K562 (cell line): ENCODE measurements around the gene RAB3IP. TPM values are rescaled to one million over a fixed set of nuclear protein-coding genes. Genes with fewer than 3 reads are reported as not detected.

ENCODE experiments used
- ATAC-seq: fragments of 200-7000 bp; cut with Tn5 transposase; 3 replicates; pipeline ENCODE4 v1.9.1; 2020; ENCODE audit warnings: moderate library complexity
- Bru-seq: library from RNA; stranded (reverse); fragments of 400-500 nt; gene quantifications from one replicate; lab custom pipeline; 2021; lab: Mats Ljungman, UMichigan
- BruChase-seq, 2 experiments: library from RNA; stranded (reverse); fragments of 400-500 nt; gene quantifications; one replicate each; lab custom pipeline; 2021; lab: Mats Ljungman, UMichigan
- BruUV-seq: library from RNA; stranded (reverse); fragments of 400-500 nt; replicated peaks from 2 replicates; lab custom pipeline; 2021; lab: Mats Ljungman, UMichigan
- CTCF ChIA-PET: fragments of 300-600 bp; formaldehyde crosslinking; extraction: SDS; loops from one replicate; lab custom pipeline; 2021; ENCODE audit warnings: low intra/inter-chr PET ratio; lab: Yijun Ruan, JAX
- POLR2A ChIA-PET: fragments of 300-600, 350-650 bp; sonication (Branson Sonifier 250); formaldehyde crosslinking; extraction: SDS; loops from one replicate; lab custom pipeline; 2021; ENCODE audit warnings: antibody characterized with exemption, inconsistent platforms; lab: Yijun Ruan, JAX
- DNase-seq, 4 experiments: peaks; one replicate each; pipeline versions ENCODE4 v3.0.0 to v3.0.0-alpha.2; 2011 to 2018; ENCODE audit warnings: low spot score in 3 of 4, mixed read lengths in 3 of 4; ENCODE audit errors: extremely low read depth in 1 of 4
- FAIRE-seq: peaks from 2 replicates; lab custom pipeline; 2011; peaks lifted over from hg19 to GRCh38; lab: Jason Lieb, UNC
- H2AFZ ChIP-seq: 2 replicates; pipeline ENCODE4 v1.6.0; 2011; ENCODE audit warnings: low read depth, low read length, control low read depth, inconsistent platforms
- H3K27ac ChIP-seq: fragments of 200-600 bp; 3 replicates; pipeline ENCODE4 v1.8.0; 2011; ENCODE audit warnings: low read depth, mild to moderate bottlenecking, control low read depth, inconsistent platforms, low read length, moderate library complexity, mixed read lengths; ENCODE audit errors: extremely low read depth
- H3K27me3 ChIP-seq, 2 experiments: fragments of 300-600 bp in 1 of 2; 2 replicates in 1 of 2; 3 replicates in 1 of 2; pipeline versions ENCODE4 v1.6.0 to v1.8.0; 2011; ENCODE audit warnings: inconsistent platforms in 2 of 2, low read length in 2 of 2, mild to moderate bottlenecking in 1 of 2, mixed read lengths in 1 of 2, moderate library complexity in 1 of 2; ENCODE audit not compliant: control insufficient read depth in 2 of 2, insufficient read depth in 2 of 2
- H3K36me3 ChIP-seq: fragments of 300-600 bp; 3 replicates; pipeline ENCODE4 v1.8.0; 2011; ENCODE audit warnings: mild to moderate bottlenecking, low read length, inconsistent platforms; ENCODE audit not compliant: control insufficient read depth, insufficient read depth
- H3K4me1 ChIP-seq, 2 experiments: fragments of 200-600 bp in 1 of 2; replicated peaks in 1 of 2; 2 replicates in 1 of 2; 3 replicates in 1 of 2; pipeline versions ENCODE4 v1.5.1 to v1.8.0; 2011; ENCODE audit warnings: inconsistent platforms in 2 of 2, low read length in 2 of 2, mild to moderate bottlenecking in 1 of 2, mixed read lengths in 1 of 2, moderate library complexity in 1 of 2; ENCODE audit not compliant: control insufficient read depth in 2 of 2, insufficient read depth in 2 of 2
- H3K4me2 ChIP-seq: 2 replicates; pipeline ENCODE4 v1.6.1; 2011; ENCODE audit warnings: low read length, control low read depth, inconsistent platforms, mixed read lengths; ENCODE audit not compliant: insufficient read depth
- H3K4me3 ChIP-seq: fragments of 200-600 bp; sonication (generic), shearing (Covaris generic); 2 replicates; pipeline ENCODE4 v1.5.1; 2016; ENCODE audit warnings: control low read depth, inconsistent platforms
- H3K79me2 ChIP-seq: fragments of 200-600 bp; 3 replicates; pipeline ENCODE4 v1.8.0; 2011; ENCODE audit warnings: low read length, inconsistent platforms; ENCODE audit not compliant: control insufficient read depth, insufficient read depth
- H3K9ac ChIP-seq, 2 experiments: 2 replicates each; pipeline versions ENCODE4 v1.6.0 to v1.6.1; 2011; ENCODE audit warnings: low read depth in 2 of 2, low read length in 2 of 2, control low read depth in 1 of 2, inconsistent platforms in 1 of 2, mild to moderate bottlenecking in 1 of 2, mixed read lengths in 1 of 2; ENCODE audit not compliant: insufficient read depth in 1 of 2
- H3K9me1 ChIP-seq: one replicate; pipeline ENCODE4 v1.6.0; 2011; ENCODE audit warnings: inconsistent platforms, mild to moderate bottlenecking, low read length, moderate library complexity; ENCODE audit not compliant: control insufficient read depth, insufficient read depth
- H3K9me3 ChIP-seq: replicated peaks from 2 replicates; pipeline ENCODE4 v1.5.1; 2011; ENCODE audit warnings: low read depth, low read length, inconsistent platforms; ENCODE audit not compliant: control insufficient read depth, insufficient read depth
- H4K20me1 ChIP-seq: replicated peaks from 2 replicates; pipeline ENCODE4 v1.6.1; 2011; ENCODE audit warnings: low read length, inconsistent platforms, mixed read lengths; ENCODE audit not compliant: control insufficient read depth, insufficient read depth
- FOXP1 ChIP-seq: sonication (generic); formaldehyde crosslinking; IDR thresholded peaks from 2 replicates; pipeline ENCODE4 v1.8.0; 2022; ENCODE audit warnings: mild to moderate bottlenecking, missing genetic modification reagents
- HMGN3 ChIP-seq: IDR thresholded peaks from 2 replicates; pipeline ENCODE4 v1.6.1; 2011; ENCODE audit warnings: borderline replicate concordance, low read depth, mild to moderate bottlenecking, mixed read lengths, low read length; ENCODE audit not compliant: insufficient read length; ENCODE audit errors: extremely low read depth
- NKRF ChIP-seq: fragments of 450-650 bp; IDR thresholded peaks from 2 replicates; pipeline ENCODE4 v1.6.1; 2016; ENCODE audit warnings: borderline replicate concordance
- NR1H2 ChIP-seq: sonication (generic); formaldehyde crosslinking; IDR thresholded peaks from 2 replicates; pipeline ENCODE4 v1.4.0; 2020; ENCODE audit warnings: mild to moderate bottlenecking, missing genetic modification reagents
- PTRF ChIP-seq: fragments of 450-650 bp; IDR thresholded peaks from 2 replicates; pipeline ENCODE4 v1.6.1; 2016; ENCODE audit warnings: mild to moderate bottlenecking, missing genetic modification characterization, missing compliant biosample characterization
- TAF1 ChIP-seq: IDR thresholded peaks from 2 replicates; pipeline ENCODE4 v1.6.1; 2011; ENCODE audit warnings: mild to moderate bottlenecking, low read length, moderate library complexity; ENCODE audit not compliant: insufficient read depth, control insufficient read depth, severe bottlenecking; ENCODE audit errors: extremely low read depth
- WGBS: fragments of 100-300 bp; shearing (Covaris generic); methylation state at CpG from one replicate; pipeline ENCODE4 v1.1.6; 2016; ENCODE audit warnings: low coverage, mixed read lengths; ENCODE audit not compliant: insufficient coverage; ENCODE audit errors: missing lambda C conversion rate; 5-methylcytosine and 5-hydroxymethylcytosine counted together
- in situ Hi-C: fragments of 300-500 bp; cut with MboI; formaldehyde crosslinking; loops from 4 replicates; pipeline ENCODE4 v1.15.0; 2018; ENCODE audit warnings: inconsistent platforms, mixed read lengths
- intact Hi-C: fragments of 100-400 bp; cut with micrococcal nuclease; formaldehyde crosslinking; loops from 2 replicates; pipeline ENCODE4 v1.14.2; 2022
- long read RNA-seq, 3 experiments: library from polyadenylated mRNA in 2 of 3; library from RNA in 1 of 3; unstranded in 2 of 3; stranded (forward) in 1 of 3; transcript quantifications; one replicate each; pipeline ENCODE4 v2.0.0, GENCODE V29; 2019 to 2022
- polyA minus RNA-seq, 3 experiments: library from RNA; depleted of rRNA, polyadenylated mRNA; stranded (reverse); fragments of >200 nt; gene quantifications; 2 replicates each; pipeline ENCODE4 v1.2.3, GENCODE V29; 2011
- polyA plus RNA-seq, 8 experiments: library from polyadenylated mRNA; depleted of rRNA in 4 of 8; stranded (reverse) in 5 of 8; unstranded in 3 of 8; fragments of >200 nt; fragmentation: Nextera tagmentation in 2 of 8; fragmentation: Illumina TruSeq in 1 of 8; extraction: Ambion mirVana in 2 of 8; extraction: Trizol in 1 of 8; gene quantifications; 2 replicates each; pipeline versions ENCODE4 v1.2.1 to v1.2.3, GENCODE V29; 2011 to 2014; ENCODE audit warnings: inconsistent platforms in 1 of 8, missing spikeins in 1 of 8
- total RNA-seq, 7 experiments: library from RNA; depleted of rRNA in 6 of 7; stranded (reverse); fragments of >200 nt in 6 of 7; fragmentation: Illumina TruSeq in 2 of 7; extraction: Trizol in 2 of 7; gene quantifications; 2 replicates each; pipeline versions ENCODE4 v1.2.1 to v1.2.3, GENCODE V29; 2011 to 2021; ENCODE audit warnings: low replicate concordance in 1 of 7
- TF ChIP-seq, protein P1 (sequence below): sonication (generic); formaldehyde crosslinking; IDR thresholded peaks from 2 replicates; pipeline ENCODE4 v1.9.0; 2022; ENCODE audit warnings: mild to moderate bottlenecking, missing genetic modification reagents
- TF ChIP-seq, protein P2 (sequence below): sonication (generic); formaldehyde crosslinking; IDR thresholded peaks from 2 replicates; pipeline ENCODE4 v1.8.0; 2022; ENCODE audit warnings: mild to moderate bottlenecking, low read depth, missing genetic modification reagents

RAB3IP gene
- total RNA-seq (2011; cell fraction: chromatin; rRNA removed; ENCODE audit: low replicate concordance), result 14.7 and 27.7 TPM in 2 replicates
- total RNA-seq (2011; cell fraction: nucleolus; rRNA removed), result 3.0 and 4.2 TPM in 2 replicates
- 10.3 and 11.5 TPM in 2 replicates for total RNA-seq (2011; cell fraction: nucleoplasm; rRNA removed)
- 9.1 and 9.3 TPM in 2 replicates for total RNA-seq (2014; rRNA removed)
- 14.3 and 16.3 TPM in 2 replicates for total RNA-seq (2014; rRNA removed; fragmentation: Illumina TruSeq; extraction: Trizol)
- 8.2 and 11.8 TPM in 2 replicates for total RNA-seq (2015; rRNA removed; fragmentation: Illumina TruSeq; extraction: Trizol)
- 7.4 and 9.9 TPM in 2 replicates for total RNA-seq (2021)
- polyA plus RNA-seq (2011; rRNA removed), result 15.2 and 25.5 TPM in 2 replicates
- 4.4 and 5.1 TPM in 2 replicates for polyA plus RNA-seq (2011; cell fraction: cytosol; rRNA removed)
- 11.0 and 13.8 TPM in 2 replicates for polyA plus RNA-seq (2011; cell fraction: nucleus; rRNA removed)
- polyA plus RNA-seq (2012), result 9.3 and 14.8 TPM in 2 replicates
- polyA plus RNA-seq (2014; fragmentation: Illumina TruSeq; extraction: Trizol), result 9.3 and 13.1 TPM in 2 replicates
- polyA plus RNA-seq (2014; fragmentation: Nextera tagmentation; extraction: Ambion mirVana), result 10 to 100 TPM in 1 of 2 experiments, 1 to 10 TPM in 1; 5.6 to 11.3 TPM
- polyA plus RNA-seq (2014; rRNA removed), result 6.7 and 10.1 TPM in 2 replicates
- polyA minus RNA-seq (2011; rRNA and poly(A)+ RNA removed), result 12.2 and 17.1 TPM in 2 replicates
- 3.6 and 5.0 TPM in 2 replicates for polyA minus RNA-seq (2011; cell fraction: cytosol; rRNA and poly(A)+ RNA removed)
- 5.9 and 9.0 TPM in 2 replicates for polyA minus RNA-seq (2011; cell fraction: nucleus; rRNA and poly(A)+ RNA removed)
- percentile 55 among the genes with signal in this experiment for Bru-seq, nascent RNA
- percentile 56 among the genes with signal in this experiment for BruChase-seq, experiment 1, labeled RNA remaining after a 2-hour chase
- percentile 62 among the genes with signal in this experiment for BruChase-seq, experiment 2, labeled RNA remaining after a 6-hour chase
- long read RNA-seq, experiment 1, partial matches to known transcripts, result 1 of 7 reads
- long read RNA-seq, experiment 1, other reads (novel, unspliced or antisense), result 3 of 7 reads
- long read RNA-seq, experiment 2, partial matches to known transcripts, result 0 of 2 reads
- long read RNA-seq, experiment 2, other reads (novel, unspliced or antisense), result 1 of 2 reads
- long read RNA-seq, experiment 3, transcript RAB3IP-201 (11 exons, 3,690 nt), result major isoform, 6 of 10 reads
- long read RNA-seq, experiment 3, partial matches to known transcripts, result 1 of 10 reads
- long read RNA-seq, experiment 3, other reads (novel, unspliced or antisense), result 3 of 10 reads

GRCh38 chr12:69738351-69739286 lies at the start of gene RAB3IP:
TSS of gene RAB3IP (plus strand) at chr12:69738860. CDS start at chr12:69755409, 16,549 bp downstream.
- Histone ChIP-seq H3K27me3 (peaks cover 4 to 10% of the 10 kb centered on the region in 2 experiments; a peak in 4 of 5 replicates), H4K20me1 (no peaks in the 10 kb centered on the region), H2AFZ (peak within 1 kb of the TSS; percentile 91), H3K79me2 (no peaks in the 10 kb centered on the region; the same call in 2 of the 3 replicates), H3K9me1 (no peaks in the 10 kb centered on the region), H3K9ac (peak within 1 kb of the TSS; percentile 46 to 90; a peak in 3 of 4 replicates), H3K9me3 (no peaks in the 10 kb centered on the region), H3K4me1 (peaks cover 6 to 14% of the 10 kb centered on the region in 2 experiments; a peak in 4 of 5 replicates), H3K27ac (no peak within 1 kb of the TSS; the same call in 2 of the 3 replicates), H3K4me3 (peak within 1 kb of the TSS; percentile 68), H3K36me3 (no peaks in the 10 kb centered on the region), H3K4me2 (peak within 1 kb of the TSS; percentile 84)
- intact Hi-C loops (loop anchor here (5.0 kb wide), 1 partner anchor 81 kb away; no protein-coding TSS in a partner anchor), in situ Hi-C loops (no loop called here)
- POLR2A ChIA-PET, result interaction anchor here (0.5 to 1.2 kb wide), 2 partner anchors 9 to 1085 kb away, joined by 3 read pairs; no protein-coding TSS in a partner anchor
- FAIRE-seq, result peak; percentile 15
- 2% methylated on average over 38 of the region's 110 CpGs for WGBS
- peak; percentile 98 for ATAC-seq
- CTCF ChIA-PET, result no interaction called here
- no TSS peak for BruUV-seq
- DNase-seq, result peak; percentile 90 to 99 (median 99)
- TF ChIP-seq TAF1 (no peak), NR1H2 (CRISPR knock-in tag) (no peak), PTRF (tag) (no peak), NKRF (no peak), HMGN3 (peak; percentile 68), FOXP1 (CRISPR knock-in tag) (peak; percentile 54; the same call in 1 of the 2 replicates)
- TF ChIP-seq, protein P1, sequence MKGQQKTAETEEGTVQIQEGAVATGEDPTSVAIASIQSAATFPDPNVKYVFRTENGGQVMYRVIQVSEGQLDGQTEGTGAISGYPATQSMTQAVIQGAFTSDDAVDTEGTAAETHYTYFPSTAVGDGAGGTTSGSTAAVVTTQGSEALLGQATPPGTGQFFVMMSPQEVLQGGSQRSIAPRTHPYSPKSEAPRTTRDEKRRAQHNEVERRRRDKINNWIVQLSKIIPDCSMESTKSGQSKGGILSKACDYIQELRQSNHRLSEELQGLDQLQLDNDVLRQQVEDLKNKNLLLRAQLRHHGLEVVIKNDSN (CRISPR knock-in tag), result no peak
- TF ChIP-seq, protein P2, sequence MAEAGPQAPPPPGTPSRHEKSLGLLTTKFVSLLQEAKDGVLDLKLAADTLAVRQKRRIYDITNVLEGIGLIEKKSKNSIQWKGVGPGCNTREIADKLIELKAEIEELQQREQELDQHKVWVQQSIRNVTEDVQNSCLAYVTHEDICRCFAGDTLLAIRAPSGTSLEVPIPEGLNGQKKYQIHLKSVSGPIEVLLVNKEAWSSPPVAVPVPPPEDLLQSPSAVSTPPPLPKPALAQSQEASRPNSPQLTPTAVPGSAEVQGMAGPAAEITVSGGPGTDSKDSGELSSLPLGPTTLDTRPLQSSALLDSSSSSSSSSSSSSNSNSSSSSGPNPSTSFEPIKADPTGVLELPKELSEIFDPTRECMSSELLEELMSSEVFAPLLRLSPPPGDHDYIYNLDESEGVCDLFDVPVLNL (CRISPR knock-in tag), result no peak
